Right forelimb (tissue), 1 donor: ENCODE results near the gene DET1.

ENCODE experiments used
- DNase-seq: peaks from one replicate; pipeline ENCODE4 v3.0.0-alpha.2; 2018

DET1 gene

DNA sequence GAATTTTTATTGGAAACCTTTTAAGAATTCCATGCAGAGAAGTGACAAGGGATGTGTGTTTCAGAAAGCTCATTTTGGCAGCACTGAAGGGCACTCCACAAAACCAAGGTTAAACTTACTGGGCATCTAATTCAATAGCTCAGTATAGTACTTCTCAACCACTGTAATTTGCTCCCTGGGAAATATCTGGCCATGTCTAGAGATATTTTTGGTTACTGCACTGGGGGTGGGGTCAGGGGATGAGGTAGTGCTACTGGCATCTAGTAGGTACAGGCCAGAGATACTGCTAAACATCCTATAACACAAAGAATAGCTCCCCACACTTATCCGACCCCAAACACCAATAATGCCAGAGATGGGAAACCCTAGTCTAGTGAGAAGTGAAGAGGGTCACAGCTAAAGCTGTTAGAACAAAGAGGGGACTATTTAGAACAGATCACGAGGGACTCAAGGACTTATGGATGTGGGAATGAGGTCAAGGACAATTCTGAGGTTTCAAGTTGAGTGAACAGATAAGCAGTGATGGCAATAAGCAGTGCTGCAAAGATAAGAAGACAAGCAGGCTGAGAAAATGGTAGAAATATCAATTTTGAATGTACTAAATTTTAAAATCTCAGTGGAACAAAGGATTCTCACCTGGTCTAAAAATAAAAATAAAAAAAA lies 82.5 kb downstream of the DET1 start:
- no peak for DNase-seq
